Endothelial cell of umbilical vein (primary cell): ENCODE data around the gene C6orf136. TPM values are rescaled to one million over a fixed set of nuclear protein-coding genes. Genes with fewer than 3 reads are reported as not detected.
A peak's percentile ranks its signal among the peaks of the same experiment; 100 is the strongest.
"Not testable (repeated sequence)": the region's sequence is repeated elsewhere in the genome, so short reads cannot be mapped to it uniquely, and the experiment has no call there.

Experiments
- BruUV-seq: library from RNA; stranded (reverse); fragments of 400-500 nt; replicated peaks from 2 replicates; lab custom pipeline; 2021; lab: Mats Ljungman, UMichigan
- CTCF ChIA-PET: fragments of 300-600, 350-600 bp; sonication (Branson Sonifier 250); formaldehyde crosslinking; loops from one replicate; lab custom pipeline; 2021; ENCODE audit warnings: antibody characterized with exemption, inconsistent platforms; lab: Charles Lee
- POLR2A ChIA-PET: fragments of 300-600, 350-600 bp; sonication (Branson Sonifier 250); formaldehyde crosslinking; loops from one replicate; lab custom pipeline; 2021; ENCODE audit warnings: antibody characterized with exemption, inconsistent platforms; lab: Charles Lee
- DNase-seq: peaks from one replicate; pipeline ENCODE4 v3.0.0-alpha.2; 2011; ENCODE audit warnings: low read depth, low spot score
- FAIRE-seq: peaks from 2 replicates; lab custom pipeline; 2011; peaks lifted over from hg19 to GRCh38; lab: Jason Lieb, UNC
- H2AFZ ChIP-seq: 2 replicates; pipeline ENCODE4 v1.6.0; 2012; ENCODE audit warnings: low read depth, low read length, control low read depth, inconsistent platforms
- H3K27ac ChIP-seq: 2 replicates; pipeline ENCODE4 v1.5.1; 2011; ENCODE audit warnings: low read depth, mild to moderate bottlenecking, control low read depth, low read length, moderate library complexity; ENCODE audit not compliant: insufficient read depth
- H3K27me3 ChIP-seq, 2 experiments: 2 replicates each; pipeline versions ENCODE4 v1.6.0 to v1.6.1; 2011; ENCODE audit warnings: low read length in 2 of 2, mixed read lengths in 1 of 2; ENCODE audit not compliant: control insufficient read depth in 2 of 2, insufficient read depth in 2 of 2
- H3K36me3 ChIP-seq, 2 experiments: 2 replicates in 1 of 2; 3 replicates in 1 of 2; pipeline ENCODE4 v1.5.1; 2011; ENCODE audit warnings: low read length in 2 of 2, mild to moderate bottlenecking in 1 of 2, moderate library complexity in 1 of 2; ENCODE audit not compliant: control insufficient read depth in 2 of 2, insufficient read depth in 2 of 2; ENCODE audit errors: extremely low read depth in 1 of 2
- H3K4me1 ChIP-seq: 3 replicates; pipeline ENCODE4 v1.5.1; 2011; ENCODE audit warnings: mild to moderate bottlenecking, low read length; ENCODE audit not compliant: control insufficient read depth, insufficient read depth; ENCODE audit errors: extremely low read depth
- H3K4me2 ChIP-seq: 2 replicates; pipeline ENCODE4 v1.6.1; 2011; ENCODE audit warnings: low read length, control low read depth, mixed read lengths; ENCODE audit not compliant: insufficient read depth
- H3K4me3 ChIP-seq, 3 experiments: fragments of 200-600 bp in 1 of 3; sonication (generic), shearing (Covaris generic) in 1 of 3; replicated peaks in 1 of 3; 2 replicates each; pipeline ENCODE4 v1.5.1; 2011 to 2016; ENCODE audit warnings: control low read depth in 3 of 3, low read length in 3 of 3, mild to moderate bottlenecking in 2 of 3, inconsistent platforms in 1 of 3, low read depth in 1 of 3, moderate library complexity in 1 of 3; ENCODE audit not compliant: insufficient read depth in 1 of 3
- H3K79me2 ChIP-seq: 2 replicates; pipeline ENCODE4 v1.6.0; 2012; ENCODE audit warnings: low read length, inconsistent platforms; ENCODE audit not compliant: control insufficient read depth, insufficient read depth
- H3K9ac ChIP-seq: replicated peaks from 2 replicates; pipeline ENCODE3; 2011; ENCODE audit warnings: low read length, control low read depth; ENCODE audit not compliant: insufficient read depth; ENCODE audit errors: extremely low read depth
- H3K9me1 ChIP-seq: replicated peaks from 3 replicates; pipeline ENCODE4 v1.6.0; 2011; ENCODE audit warnings: mild to moderate bottlenecking, low read length; ENCODE audit not compliant: control insufficient read depth, insufficient read depth; ENCODE audit errors: extremely low read depth
- H3K9me3 ChIP-seq: replicated peaks from 2 replicates; pipeline ENCODE4 v1.5.1; 2012; ENCODE audit warnings: low read length, inconsistent platforms; ENCODE audit not compliant: control insufficient read depth, insufficient read depth
- H4K20me1 ChIP-seq: replicated peaks from 2 replicates; pipeline ENCODE3; 2011; ENCODE audit warnings: mild to moderate bottlenecking, low read length; ENCODE audit not compliant: control insufficient read depth, insufficient read depth; ENCODE audit errors: extremely low read depth
- CTCF ChIP-seq, 2 donors: IDR thresholded peaks; 1 replicate in 1 of 2; 2 replicates in 1 of 2; pipeline ENCODE4 v1.5.1; 2011; ENCODE audit warnings: low read length in 2 of 2, mild to moderate bottlenecking in 2 of 2, moderate library complexity in 2 of 2, control low read depth in 1 of 2, inconsistent platforms in 1 of 2, low read depth in 1 of 2; ENCODE audit not compliant: insufficient read depth in 1 of 2; ENCODE audit errors: extremely low read depth in 1 of 2
- dilution Hi-C: fragments of 300-500 bp; cut with MboI; formaldehyde crosslinking; loops from one replicate; pipeline ENCODE4 v1.15.0; 2019; ENCODE audit warnings: low sequenced_read_pairs; ENCODE audit not compliant: extremely low pct_ligation_motif_present
- intact Hi-C: fragments of 100-400 bp; cut with micrococcal nuclease; formaldehyde crosslinking; loops from one replicate; pipeline ENCODE4 v1.10.0; 2022
- polyA plus RNA-seq, 4 experiments: library from polyadenylated mRNA; depleted of rRNA in 3 of 4; stranded (reverse) in 3 of 4; unstranded in 1 of 4; fragments of >200 nt; gene quantifications; 2 replicates each; pipeline versions ENCODE4 v1.2.1 to v1.2.3, GENCODE V29; 2011 to 2012; ENCODE audit warnings: missing spikeins in 1 of 4
- total RNA-seq: library from RNA; stranded (reverse); gene quantifications from 2 replicates; pipeline ENCODE4 v1.2.3, GENCODE V29; 2021

Gene C6orf136
- total and polyA plus RNA-seq, 2 donors (not counting 3 experiments of a cell fraction or from before 2014, with no cell fraction given): 19.1 to 21.0 TPM

GRCh38 chr6:30597315-30598144 is 49.4 kb upstream of the C6orf136 start:
- TF ChIP-seq CTCF (IDR thresholded peaks at IDR 0.05; ENCODE audit: extremely low read depth in 1 of 2, insufficient read depth in 1 of 2, low read depth in 1 of 2, low read length in 2 of 2): peak; percentile 67 to 82
- H3K27me3 ChIP-seq, H3K9me3 ChIP-seq, dilution Hi-C loops, H3K79me2 ChIP-seq, H3K9me1 ChIP-seq, H2AFZ ChIP-seq, H3K4me2 ChIP-seq, H3K9ac ChIP-seq, BruUV-seq, H3K4me1 ChIP-seq, H4K20me1 ChIP-seq, H3K27ac ChIP-seq, H3K4me3 ChIP-seq: not testable (repeated sequence)
- ChIA-PET CTCF (interaction anchor here (0.6 to 8.8 kb wide), 22 partner anchors 10 to 490 kb away, joined by 3 to 149 read pairs (median 7); partner anchors contain the start of gene ABCF1), POLR2A (interaction anchor here (0.7 to 6.2 kb wide), 4 partner anchors 11 to 1230 kb away, joined by 3 to 63 read pairs (median 6); no protein-coding TSS in a partner anchor)
- intact Hi-C loops: loop anchor here (1.0 kb wide), 2 partner anchors 56 to 114 kb away; no protein-coding TSS in a partner anchor
- FAIRE-seq (peak; percentile 92), DNase-seq (peak; percentile 84)
- peaks cover 13 to 21% of the 10 kb centered on the region in 2 experiments for H3K36me3 ChIP-seq
